HG02852 (cell line): ENCODE measurements around the gene EBF4.

Experiments
- ATAC-seq: cut with Tn5 transposase; IDR thresholded peaks from one replicate; pipeline ENCODE4 v1.9.1; 2021; ENCODE audit warnings: mild to moderate bottlenecking, moderate library complexity; ENCODE audit not compliant: unreplicated experiment

Gene EBF4

DNA sequence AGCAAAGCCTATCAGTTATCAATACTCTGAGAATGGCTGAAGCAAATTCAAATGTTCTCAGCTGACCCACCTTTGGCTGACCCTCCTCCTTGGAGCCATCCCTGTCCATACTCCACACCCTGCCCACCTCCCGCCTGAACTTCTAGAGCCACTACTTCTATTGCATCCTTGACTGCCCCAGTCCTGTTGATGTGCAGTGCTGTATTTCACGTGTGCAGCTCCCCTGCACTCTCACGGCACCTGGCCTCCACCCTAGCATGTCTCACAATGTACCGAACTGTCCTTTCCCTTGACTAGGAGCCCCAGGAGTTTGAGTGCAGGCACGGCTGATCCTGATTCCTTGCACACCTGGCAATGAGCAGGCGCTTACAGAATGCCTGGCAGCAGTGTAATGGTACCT is 100.9 kb downstream of the EBF4 start:
- no peak for ATAC-seq

DNA sequence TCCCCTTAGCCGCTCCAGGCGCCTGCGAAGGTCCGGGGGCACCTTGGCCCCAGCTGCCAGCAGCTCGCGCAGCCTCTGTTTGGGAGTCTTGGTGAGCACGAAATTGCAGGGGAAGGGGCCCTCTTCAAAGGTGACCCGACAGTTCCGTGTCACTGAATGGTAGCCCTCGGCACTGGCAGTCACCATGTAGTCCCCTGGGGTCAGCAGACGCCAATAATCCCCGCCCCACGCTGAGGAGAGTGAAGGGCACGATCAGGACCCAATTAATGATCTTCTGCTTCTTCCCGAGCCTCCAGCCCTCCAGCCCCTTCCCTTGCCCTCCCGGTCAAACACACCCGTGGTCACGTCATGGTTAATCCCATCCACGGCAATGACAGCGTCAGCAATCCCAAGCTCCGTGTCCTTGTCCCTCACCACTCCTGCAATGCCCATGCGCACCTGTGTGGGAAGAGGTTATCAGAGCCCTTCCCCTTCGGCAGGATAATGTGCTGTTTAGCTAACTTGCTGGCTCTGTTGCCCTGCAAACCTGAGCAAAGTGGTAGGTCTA is 101.7 kb downstream of the EBF4 start:
- no peak for ATAC-seq

DNA sequence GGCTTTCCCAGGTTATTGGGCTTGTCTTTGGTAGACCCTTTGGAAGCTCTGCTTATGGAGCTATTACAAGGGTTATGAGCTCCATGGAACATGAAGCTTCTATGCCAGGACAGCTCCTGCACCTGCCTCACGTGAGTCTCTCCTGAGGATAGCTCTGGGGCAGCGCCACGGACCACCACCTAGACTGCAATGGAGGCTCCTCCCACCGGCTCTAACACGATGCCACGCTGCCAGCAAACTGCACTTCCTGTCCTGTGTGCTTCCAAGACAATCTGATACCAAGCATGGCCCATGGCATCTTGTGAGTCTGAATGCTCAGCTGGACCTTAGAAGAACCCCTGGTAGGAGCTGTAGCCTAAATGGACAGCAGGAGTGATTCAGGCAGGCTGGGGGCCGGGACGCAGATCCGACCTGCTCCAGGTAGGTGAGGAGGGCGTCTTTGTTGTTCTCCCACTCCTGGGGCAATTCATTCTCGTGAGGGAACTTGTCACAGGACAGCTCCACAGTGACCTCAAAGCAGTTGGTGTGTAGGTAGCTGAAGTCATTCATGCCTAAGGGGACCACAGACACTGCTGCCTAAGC is 102.4 kb downstream of the EBF4 start:
- ATAC-seq: no peak

DNA sequence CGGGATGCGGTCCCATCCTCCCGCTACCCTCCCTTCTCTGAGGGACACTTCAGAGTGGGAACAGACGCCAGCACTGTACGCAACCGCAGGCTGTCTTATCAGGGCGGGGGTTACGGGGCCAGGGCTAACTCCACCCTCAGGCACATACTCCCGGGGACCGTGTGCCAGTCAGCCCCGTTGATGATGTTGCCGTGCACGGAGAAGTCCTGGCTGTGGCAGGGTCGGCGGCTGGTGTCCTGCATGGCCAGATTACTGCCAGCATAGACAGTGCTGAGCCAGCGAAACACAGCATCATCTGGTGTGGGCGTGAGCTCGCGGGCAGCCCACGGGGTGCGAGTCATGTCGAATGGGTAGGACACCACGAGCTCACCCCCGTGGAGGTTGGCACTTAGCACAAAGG is 102.9 kb downstream of the EBF4 start:
- no peak for ATAC-seq

DNA sequence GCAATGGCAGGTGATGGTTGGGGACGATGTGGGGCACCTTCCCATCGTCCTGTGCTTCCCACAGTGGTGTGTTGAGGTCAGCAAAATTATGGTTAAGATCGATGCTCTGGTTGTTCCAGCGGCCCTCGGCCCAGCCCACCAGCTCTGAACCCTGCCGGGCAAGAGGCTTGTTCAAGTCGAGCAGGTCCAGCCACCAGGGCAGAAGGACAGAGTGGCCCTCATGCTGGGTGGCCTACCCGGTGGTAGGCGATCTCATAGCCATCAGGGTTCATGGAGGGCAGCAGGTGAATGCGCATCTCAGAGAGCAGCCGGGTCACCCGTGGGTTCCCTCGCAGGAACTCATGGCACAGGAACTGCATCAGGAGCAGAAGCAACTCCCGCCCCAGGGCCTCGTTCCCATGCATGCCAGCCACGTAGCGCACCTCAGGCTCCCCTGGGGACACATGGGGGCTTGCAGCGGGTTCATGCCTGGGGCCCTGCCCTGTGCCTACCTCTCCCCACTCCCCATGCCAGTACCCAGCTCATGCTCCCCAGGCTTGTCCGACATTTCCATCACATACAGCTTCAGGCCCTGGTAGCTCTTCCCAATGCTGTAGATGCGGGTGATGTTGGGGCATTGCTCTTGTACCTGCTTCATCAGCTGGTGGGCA is 103.6 kb downstream of the EBF4 start:
- no peak for ATAC-seq

DNA sequence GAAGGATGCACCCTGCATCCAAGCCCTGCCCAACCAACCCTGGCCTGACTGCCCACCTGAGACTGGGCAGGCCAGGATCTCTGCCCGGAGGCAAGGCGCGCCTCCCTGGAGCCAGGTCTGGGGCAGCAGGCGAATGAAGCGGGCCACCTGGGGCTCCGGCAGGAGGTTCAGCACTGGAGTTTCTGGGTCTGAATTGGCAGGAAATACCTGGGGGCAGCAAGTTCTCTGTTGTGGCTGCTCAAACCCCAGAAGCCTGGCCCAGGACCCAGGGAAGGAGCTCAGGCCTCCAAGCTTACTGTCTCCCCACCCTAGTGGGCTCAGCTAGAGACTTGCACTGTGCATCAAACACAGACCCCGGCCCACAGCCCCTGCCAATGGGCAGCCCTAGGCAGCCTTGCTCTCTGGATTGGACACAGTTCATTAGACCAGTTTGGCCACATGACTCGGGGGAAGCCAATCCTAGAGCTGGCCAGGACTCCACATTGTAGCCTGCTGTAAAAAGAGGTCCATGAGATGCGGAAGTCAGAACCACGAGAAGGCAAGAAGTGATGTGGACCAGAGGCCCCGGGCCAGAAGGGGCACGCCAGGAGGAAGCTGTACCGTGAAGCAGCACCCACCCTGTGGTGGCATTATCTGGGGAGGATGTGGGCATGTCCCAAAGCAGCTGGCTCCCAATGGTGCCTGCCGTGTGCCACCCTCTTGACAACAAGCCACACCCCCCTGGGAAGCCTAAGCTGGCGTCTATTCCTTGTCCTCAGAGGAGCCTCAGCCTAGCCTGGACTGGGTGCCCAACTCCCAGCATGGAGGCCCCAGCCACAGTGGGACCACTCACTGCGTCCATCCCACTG is 104.8 kb downstream of the EBF4 start:
- ATAC-seq: no peak

DNA sequence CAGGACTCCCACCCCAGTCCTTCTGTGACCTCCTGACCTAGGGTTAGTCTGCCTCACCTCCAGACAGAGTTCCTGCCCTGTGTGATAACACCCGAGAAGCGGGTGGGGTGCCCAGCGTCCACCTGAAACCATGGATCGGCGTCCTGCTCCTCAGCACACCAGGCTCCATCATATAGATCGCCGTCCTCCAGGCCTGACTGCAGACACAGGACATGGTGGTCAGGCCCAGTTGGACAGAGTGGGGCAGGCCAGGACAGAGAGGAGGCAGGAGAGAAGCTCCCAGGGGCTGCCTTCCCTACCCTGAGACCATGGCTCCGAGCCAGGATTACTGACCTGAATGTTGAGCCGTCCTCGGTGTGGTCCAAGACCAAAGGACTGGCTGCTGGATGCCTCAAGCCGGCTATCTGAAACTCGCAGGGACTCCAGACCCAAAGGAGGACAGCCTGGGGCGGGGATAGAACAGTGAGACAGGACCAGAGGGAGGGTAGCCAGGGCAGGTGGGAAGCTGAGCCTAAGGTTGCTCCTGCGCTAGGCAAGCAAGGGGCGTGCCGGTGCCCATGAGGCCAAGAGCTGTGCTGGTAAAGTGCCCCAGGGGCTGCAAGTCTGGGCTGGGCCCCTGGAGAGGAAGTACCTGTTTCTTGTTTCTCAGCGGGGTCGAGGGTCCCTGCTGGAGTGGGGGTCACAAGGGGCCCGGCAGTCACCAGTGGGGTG is 105.7 kb downstream of the EBF4 start:
- no peak for ATAC-seq

DNA sequence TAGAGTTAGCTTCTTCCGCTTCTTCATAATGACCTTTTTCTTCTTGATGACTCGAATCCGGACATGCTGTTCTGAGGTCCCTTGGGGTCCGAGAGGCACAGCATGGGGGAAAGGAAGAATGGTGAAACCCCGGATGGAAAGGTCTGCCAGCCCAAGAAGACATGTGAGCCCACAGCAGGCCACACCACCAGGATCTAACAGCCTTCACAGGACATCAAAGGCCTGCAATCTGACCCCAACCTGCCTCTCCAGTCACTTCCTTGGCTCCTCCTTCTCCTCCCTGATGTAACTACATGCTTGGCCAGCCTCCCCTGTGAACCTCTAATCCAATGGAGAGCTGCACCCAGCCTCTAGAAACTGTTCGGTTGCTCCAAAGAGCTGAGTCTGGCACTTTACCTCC is 106.2 kb downstream of the EBF4 start:
- ATAC-seq: no peak

DNA sequence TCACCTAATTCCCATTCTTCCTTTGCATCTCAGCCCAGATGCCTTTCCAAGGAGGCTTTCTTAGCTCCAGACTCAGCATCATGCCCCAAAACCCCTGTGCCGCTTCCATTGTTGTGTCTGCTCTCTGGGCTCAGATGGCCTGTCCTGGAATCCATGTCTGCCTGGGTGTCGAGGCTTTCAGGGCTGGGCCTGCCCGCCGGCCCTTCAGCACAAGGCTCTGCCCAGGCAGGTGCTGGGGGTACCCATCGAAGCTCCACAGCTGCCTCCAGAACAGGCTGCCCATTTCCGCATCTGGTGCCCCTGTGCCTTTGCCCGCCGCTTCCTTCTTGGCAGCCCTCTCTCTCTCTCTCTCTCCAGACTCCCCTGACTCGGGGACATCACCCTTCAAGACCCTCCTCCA is 106.7 kb downstream of the EBF4 start:
- ATAC-seq: no peak

DNA sequence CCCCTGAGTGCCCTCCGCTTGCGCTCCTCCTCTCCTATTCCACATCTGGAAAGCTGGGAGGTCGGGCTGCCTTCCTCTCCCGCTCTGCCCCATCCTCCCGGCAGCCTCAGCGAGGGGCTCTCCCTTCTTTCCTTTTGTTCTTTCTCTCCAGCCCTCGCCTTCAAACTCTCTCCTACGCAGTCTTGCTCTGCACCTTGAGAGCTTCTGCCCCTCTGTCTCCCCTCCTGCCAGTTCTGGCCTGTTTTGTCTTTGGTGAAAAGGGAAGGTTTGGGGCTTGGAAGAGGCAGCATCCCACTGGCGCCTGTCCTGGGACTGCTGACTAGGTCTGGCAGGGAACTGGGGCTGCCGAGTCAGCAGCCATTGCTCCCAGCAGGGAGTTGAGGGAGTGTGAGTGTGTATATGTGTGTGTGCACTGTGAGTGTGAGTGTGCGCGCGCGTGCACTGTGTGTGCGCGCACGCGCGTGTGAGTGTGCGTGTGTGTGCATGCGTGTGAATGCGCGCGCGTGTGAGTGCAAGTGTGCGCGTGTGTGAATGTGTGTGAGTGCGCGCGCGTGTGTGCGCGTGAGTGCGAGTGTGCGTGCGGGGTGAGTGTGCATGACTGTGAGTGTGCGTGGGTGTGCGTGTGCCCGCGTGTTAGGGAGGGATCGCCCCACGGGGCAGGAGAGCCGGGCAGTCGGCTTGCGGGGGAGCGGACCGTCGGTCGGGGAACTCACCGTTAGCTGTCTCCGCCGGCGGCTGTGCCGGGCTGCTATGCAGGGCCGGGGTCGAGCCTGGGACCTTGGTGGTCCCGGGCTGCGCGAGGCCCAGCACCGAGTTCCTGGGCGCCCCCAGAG is 107.3 kb downstream of the EBF4 start:
- ATAC-seq: no peak

DNA sequence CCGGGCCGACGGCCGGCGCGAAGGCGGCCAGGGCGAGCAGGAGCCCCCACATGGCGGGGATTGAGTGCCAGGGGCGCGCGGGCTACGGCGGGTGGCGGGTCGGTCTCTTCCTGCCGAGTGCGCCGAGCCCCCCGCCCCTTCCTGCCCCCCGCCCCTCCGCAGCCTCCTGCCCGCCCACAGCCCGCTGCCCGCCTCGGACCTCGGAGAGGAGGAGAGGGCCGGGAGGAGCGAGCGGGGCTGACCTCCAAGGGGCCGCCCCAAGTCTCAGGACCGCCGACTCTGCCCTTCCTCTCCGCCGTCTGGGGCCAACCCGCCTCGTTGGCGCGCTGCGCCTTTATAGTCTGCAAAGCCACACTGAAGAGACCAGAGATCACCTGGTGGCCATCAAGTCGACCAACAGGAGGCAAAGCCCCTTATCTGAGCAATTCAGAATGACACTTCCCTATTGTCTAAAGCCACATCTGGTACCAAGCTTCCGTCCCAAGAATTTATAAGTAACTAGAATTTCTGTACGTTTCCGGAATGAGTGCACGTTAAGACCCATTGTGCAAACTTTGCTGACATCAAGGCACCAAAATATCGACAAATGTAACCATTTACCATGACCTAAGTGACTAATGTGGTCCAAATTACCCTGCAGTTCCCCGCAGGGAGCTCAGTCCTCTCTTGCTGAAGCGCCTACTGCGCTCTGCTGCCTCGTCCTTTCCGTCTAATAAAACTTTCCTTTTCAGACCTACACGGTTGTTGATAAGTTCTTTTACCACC is 108.1 kb downstream of the EBF4 start, which contains the start of gene CPXM1:
Gene CPXM1, minus strand, starts transcription at position 107 of the 765 bp plus-strand sequence. Its CDS starts 55 bp downstream, at position 52.
- no peak for ATAC-seq

DNA sequence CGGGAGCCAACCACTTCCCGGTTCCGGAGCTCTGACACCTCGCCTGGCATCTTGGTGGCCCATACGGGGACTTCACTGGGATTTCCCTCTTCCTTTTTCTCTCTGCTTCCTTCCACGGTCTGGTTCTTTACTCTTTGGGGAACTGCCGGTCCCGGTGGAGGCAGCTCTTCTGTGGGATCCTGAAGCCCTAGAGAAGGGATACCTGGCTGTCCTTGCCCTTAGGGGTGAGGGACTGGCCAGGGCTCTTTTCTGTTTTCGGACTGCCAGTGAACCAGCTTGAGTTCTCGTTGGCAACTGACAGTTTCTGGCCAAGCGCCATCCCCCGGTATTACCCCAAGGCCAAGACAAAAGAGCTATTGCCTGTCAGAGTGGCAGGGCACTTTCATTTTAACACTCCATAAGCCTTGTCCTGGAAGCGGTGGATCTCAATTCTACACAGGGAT is 108.7 kb downstream of the EBF4 start:
- no peak for ATAC-seq

DNA sequence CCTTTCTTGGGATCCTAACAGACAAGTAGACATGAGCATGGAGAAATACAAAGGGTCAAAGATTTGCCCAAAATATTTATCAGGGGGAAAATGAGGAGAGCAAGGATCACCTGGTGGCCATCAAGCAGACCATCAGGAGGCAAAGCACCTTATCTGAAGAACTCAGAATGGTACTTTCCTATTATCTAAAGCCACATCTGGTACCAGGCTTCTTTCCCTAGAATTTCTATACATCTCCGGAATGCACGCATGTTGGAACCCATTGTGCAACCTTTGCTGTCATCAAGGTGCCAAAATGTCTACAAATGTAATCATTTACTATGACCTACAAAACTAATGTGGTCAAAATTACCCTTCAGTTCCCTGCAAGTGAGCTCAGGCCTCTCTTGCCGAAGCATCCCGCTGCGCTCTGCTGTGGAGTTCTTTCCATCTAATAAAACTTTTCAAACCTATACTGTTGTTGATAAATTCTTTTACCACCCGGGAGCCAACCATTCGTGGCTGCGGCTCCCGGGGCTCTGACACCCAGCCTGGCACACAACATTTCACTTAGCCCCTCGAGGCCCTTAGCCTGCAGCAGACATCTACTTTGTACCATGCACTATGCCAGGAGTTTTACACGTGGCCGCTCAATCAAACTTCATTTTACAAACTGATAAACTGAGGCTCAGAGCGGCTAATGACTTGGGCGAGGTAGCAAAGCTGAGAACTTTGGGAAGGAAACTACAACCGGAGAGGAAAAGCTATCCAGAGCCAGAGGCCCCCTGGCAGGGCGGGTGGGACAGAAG is 111.7 kb downstream of the EBF4 start:
- no peak for ATAC-seq

DNA sequence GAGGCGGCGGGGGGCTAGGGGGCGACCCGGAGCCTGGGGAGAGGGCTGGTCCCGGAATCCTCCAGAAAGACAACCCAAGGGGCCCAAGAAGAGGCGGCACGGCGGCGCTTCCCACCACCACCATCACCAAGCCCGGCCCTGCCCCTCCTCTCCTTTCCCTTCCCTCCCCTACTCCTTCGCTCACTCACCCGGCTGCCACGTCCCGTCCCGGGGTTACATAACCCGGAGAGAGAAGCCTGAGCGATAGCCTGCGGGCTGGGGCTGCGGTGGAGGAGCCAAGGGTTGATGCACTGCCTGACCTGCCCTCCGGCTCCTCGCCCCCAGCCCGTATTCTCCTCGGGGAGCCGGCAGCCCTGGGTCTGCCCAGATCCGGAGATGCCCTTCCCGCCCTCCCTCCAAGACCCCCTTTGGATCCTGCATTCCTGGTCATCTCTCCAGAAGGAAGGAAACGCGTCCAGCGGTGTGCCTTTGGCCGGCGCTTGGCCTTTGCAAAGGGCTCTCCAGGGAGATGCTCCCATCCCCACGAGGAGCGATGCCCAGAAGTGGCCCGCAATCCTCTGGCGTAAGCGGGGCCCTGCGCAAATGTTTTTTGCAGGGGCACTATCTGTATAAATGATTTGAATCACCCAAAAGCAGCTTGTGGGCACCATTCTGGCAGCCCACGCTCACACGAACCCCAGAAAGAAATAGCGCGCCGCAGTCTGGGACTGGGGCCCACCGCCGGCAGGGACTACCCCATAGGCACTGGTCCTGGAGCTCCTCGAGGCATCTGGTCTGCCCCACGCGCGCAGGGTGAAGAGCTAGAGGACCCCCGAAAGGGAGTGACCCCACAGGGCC is 112.5 kb downstream of the EBF4 start:
- no peak for ATAC-seq

DNA sequence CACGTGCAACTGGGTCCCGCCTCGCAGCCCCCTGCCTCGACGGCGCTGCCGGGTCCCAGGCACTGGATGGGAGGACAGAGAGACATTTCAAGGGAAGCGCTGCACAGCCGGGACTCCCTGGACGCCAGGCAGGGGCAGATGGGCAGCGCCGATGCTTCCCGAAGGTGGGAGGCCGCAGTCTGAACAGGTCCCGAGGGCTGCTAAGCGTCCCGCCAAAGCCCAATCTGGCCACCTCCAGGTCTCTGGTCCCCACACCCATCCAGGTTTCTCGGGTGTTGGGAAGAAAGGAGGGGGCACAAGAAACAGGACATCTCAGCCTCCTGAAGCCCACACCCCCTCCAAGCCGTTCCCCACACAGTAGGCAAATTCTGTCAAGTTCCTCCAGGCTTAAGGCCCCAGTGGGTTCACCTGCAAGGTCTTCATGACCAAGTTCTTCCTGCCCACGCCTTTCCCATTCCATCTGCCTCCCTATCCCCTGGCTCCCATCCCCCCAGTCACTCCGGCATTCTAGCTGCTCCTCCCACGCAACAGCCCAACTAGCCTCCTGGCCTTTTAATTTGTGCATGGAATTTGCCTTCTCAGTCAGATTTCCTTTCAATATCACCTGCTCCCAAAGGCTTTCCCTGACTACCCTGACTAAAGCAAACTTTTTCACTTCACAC is 113.2 kb downstream of the EBF4 start:
- no peak for ATAC-seq

DNA sequence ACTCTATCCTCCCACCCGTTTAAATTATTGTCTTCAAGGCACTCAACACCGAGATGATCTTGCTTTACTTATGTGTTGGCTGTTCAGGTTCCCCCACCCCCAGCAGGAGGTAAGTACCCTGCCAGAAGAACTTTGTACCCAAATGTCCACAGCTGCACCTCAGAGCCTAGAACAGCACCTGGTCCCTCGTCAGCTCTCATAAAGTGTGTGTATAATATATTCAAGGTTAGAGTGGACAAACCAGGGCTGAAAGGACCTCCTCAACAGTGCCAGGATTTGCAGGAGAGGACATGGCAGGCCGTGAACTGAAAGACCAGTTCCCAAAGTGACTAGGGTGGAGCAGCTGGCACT is 113.7 kb downstream of the EBF4 start:
- ATAC-seq: no peak

DNA sequence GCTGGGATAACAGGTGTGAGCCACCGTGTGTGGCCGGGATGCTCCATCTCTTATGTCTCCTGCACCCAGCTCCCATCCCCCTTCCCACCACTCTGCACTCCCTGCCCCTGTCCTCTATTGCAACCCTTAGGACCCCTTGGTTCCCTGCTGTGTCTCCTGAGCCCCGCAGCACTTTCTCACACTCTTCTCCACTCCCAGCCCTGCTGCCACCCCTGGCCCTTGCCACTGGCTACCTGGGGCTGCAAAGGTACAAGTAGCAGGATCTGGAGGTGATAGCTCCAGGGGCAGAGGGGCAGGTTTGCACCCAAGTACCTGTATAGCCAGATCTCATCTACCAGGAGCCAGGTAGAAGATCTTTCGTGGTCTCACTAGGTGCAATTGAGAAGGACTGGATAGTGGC is 114.4 kb downstream of the EBF4 start:
- no peak for ATAC-seq
